ENCODE data around the gene AMER2. TPM values are rescaled to one million over a fixed set of nuclear protein-coding genes. Genes with fewer than 3 reads are reported as not detected.

AMER2 gene, protein sequence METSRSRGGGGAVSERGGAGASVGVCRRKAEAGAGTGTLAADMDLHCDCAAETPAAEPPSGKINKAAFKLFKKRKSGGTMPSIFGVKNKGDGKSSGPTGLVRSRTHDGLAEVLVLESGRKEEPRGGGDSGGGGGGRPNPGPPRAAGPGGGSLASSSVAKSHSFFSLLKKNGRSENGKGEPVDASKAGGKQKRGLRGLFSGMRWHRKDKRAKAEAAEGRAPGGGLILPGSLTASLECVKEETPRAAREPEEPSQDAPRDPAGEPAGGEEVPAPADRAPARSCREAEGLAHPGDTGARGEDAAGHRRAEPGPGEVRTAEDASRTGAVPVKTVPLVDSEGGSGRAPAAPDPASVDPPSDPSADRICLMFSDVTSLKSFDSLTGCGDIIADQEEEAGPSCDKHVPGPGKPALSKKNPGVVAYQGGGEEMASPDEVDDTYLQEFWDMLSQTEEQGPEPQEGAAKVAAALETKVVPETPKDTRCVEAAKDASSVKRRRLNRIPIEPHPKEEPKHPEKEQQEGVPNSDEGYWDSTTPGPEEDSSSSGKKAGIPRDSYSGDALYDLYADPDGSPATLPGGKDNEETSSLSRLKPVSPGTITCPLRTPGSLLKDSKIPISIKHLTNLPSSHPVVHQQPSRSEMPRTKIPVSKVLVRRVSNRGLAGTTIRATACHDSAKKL
- total RNA-seq, result not detected in 2 replicates

DNA sequence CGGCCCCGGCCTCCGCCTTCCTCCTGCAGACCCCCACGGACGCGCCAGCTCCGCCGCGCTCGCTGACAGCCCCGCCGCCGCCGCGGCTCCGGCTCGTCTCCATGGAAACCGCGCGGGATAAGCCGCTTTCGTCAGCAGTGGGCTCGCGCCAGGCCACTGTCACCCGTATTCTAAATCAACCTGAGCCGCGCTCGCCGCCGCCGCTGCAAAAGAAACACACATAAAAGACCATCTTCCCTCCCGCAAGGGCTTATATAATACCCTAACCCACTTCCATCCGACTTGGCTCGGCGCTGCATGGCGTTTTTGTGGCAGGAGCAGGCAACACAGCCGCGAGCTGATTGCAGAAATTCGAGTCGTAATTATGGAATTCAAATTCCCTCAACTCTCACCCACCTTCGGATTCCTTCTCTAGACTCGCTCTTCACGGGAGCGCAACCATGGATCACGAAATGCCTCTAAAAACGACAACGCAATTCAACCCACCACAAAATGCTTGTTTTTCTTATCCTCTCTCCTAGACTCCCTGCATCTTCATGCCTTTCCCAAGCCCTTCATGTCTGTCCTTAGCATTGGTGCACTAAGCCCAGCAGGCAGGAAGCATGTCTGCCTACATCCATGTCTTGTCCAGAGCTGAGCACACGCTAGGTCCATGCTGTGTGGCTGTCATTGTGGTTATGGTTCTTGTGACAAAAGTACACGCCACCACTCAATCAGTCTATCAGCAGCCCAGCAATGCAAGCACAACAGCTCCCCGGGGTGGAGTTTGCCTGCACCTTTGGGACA, at the start of gene AMER2:
Gene AMER2 (minus strand): TSS at position 772 of the 786 bp plus-strand sequence. CDS start 669 bp downstream, at position 103.
- Histone ChIP-seq H3K36me3 (ENCODE audit: insufficient read depth, low read length) (no peaks in the 10 kb centered on the region), H3K4me1 (ENCODE audit: insufficient read depth, low read length) (no peaks in the 10 kb centered on the region), H3K4me3 (ENCODE audit: insufficient read depth, low read length) (peak within 1 kb of the TSS; percentile 25), H2AFZ (ENCODE audit: low read length) (no peak within 1 kb of the TSS), H3K27ac (ENCODE audit: low read depth, low read length) (no peak within 1 kb of the TSS), H3K9me3 (ENCODE audit: low read depth, low read length) (no peaks in the 10 kb centered on the region), H3K27me3 (ENCODE audit: insufficient read depth, low read length) (peaks cover 43% of the 10 kb centered on the region), H3K4me2 (ENCODE audit: insufficient read depth, low read length) (peak within 1 kb of the TSS; percentile 30), H4K20me1 (ENCODE audit: insufficient read depth, low read length) (no peaks in the 10 kb centered on the region), H3K79me2 (ENCODE audit: insufficient read depth, low read length) (no peaks in the 10 kb centered on the region)
- DNase-seq (ENCODE audit: insufficient read length, low spot score, missing footprints), result peak; percentile 65
- TF ChIP-seq, protein P1, sequence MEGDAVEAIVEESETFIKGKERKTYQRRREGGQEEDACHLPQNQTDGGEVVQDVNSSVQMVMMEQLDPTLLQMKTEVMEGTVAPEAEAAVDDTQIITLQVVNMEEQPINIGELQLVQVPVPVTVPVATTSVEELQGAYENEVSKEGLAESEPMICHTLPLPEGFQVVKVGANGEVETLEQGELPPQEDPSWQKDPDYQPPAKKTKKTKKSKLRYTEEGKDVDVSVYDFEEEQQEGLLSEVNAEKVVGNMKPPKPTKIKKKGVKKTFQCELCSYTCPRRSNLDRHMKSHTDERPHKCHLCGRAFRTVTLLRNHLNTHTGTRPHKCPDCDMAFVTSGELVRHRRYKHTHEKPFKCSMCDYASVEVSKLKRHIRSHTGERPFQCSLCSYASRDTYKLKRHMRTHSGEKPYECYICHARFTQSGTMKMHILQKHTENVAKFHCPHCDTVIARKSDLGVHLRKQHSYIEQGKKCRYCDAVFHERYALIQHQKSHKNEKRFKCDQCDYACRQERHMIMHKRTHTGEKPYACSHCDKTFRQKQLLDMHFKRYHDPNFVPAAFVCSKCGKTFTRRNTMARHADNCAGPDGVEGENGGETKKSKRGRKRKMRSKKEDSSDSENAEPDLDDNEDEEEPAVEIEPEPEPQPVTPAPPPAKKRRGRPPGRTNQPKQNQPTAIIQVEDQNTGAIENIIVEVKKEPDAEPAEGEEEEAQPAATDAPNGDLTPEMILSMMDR (IDR thresholded peaks at IDR 0.05; ENCODE audit: extremely low read depth, low read depth, low read length), result no peak

DNA sequence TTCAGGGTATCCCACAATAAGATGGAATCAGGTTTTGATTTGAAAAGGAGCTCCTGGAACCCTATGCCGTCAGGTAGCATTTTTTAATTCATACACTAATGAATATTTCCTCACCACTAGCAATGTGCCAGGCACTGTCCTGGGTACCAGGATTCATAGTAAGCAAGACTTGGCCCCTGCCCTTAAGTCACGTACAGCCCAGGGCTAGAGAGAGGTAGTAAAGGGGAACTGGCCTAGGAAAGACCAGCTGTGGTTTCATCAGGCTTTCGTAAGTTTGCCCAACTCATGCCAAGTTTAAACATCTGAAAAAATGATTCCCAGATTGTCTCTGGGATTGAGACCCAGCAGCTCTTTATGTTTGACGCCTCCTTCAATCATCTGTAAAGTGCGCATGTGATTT, 45.9 kb upstream of the AMER2 start:
- Histone ChIP-seq H3K4me1 (ENCODE audit: insufficient read depth, low read length) (no peaks in the 10 kb centered on the region), H3K27ac (ENCODE audit: low read depth, low read length) (no peak overlapping the region), H3K36me3 (ENCODE audit: insufficient read depth, low read length) (no peaks in the 10 kb centered on the region), H3K79me2 (ENCODE audit: insufficient read depth, low read length) (no peaks in the 10 kb centered on the region), H4K20me1 (ENCODE audit: insufficient read depth, low read length) (no peaks in the 10 kb centered on the region), H2AFZ (ENCODE audit: low read length) (no peak overlapping the region), H3K4me2 (ENCODE audit: insufficient read depth, low read length) (no peak overlapping the region), H3K4me3 (ENCODE audit: insufficient read depth, low read length) (no peak overlapping the region), H3K9me3 (ENCODE audit: low read depth, low read length) (no peaks in the 10 kb centered on the region), H3K27me3 (ENCODE audit: insufficient read depth, low read length) (peaks cover 3% of the 10 kb centered on the region)
- TF ChIP-seq, protein P1 (IDR thresholded peaks at IDR 0.05; ENCODE audit: extremely low read depth, low read depth, low read length), result no peak
- no peak for DNase-seq (ENCODE audit: insufficient read length, low spot score, missing footprints)

DNA sequence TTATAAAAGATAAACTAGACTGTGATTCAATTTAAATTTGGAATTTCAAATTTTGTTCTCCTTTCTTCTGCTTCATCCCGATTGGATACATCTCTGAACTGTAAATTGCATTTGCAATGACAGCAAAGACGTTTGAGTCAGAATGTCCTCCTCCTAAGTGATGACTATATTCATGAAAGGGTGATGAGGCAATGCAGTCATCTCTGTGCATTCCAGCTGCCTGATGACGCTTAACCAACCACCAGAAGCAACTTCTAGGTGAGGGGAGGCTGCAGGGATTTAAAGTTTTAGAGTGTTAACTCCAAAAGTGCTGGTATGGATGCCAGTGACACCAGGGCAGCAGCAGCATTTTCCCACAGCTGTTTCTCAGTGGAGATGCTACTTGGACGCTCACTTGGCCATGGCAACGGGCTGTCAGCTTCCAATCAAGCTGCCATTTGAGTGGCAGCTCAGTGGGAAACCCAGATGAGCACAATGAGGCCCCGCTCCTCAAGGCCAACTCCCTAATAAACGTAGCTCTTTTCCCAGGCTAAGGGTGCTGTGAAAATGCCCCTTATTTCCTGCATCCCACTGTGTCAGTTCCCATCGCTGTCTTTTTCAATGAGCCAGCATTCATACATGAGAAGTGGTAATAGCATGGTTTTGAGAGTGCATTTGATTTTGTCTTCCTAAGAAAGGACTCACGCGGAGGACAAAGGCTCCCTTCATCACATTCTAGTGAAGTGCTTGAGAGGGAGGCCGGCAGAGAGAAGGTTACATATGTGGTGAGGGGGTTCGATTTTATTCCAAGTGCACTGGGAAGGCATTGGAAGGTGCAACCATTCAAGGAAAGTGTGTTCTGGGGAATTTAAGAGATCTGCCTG, 45.2 kb upstream of the AMER2 start:
- no peak for DNase-seq (ENCODE audit: insufficient read length, low spot score, missing footprints)
- H3K79me2 ChIP-seq (ENCODE audit: insufficient read depth, low read length), result no peaks in the 10 kb centered on the region
- H2AFZ ChIP-seq (ENCODE audit: low read length), result no peak overlapping the region
- no peak overlapping the region for H3K4me3 ChIP-seq (ENCODE audit: insufficient read depth, low read length)
- no peaks in the 10 kb centered on the region for H4K20me1 ChIP-seq (ENCODE audit: insufficient read depth, low read length)
- TF ChIP-seq, protein P1 (IDR thresholded peaks at IDR 0.05; ENCODE audit: extremely low read depth, low read depth, low read length), result no peak
- no peaks in the 10 kb centered on the region for H3K27me3 ChIP-seq (ENCODE audit: insufficient read depth, low read length)
- no peak overlapping the region for H3K27ac ChIP-seq (ENCODE audit: low read depth, low read length)
- no peaks in the 10 kb centered on the region for H3K36me3 ChIP-seq (ENCODE audit: insufficient read depth, low read length)
- H3K4me2 ChIP-seq (ENCODE audit: insufficient read depth, low read length), result no peak overlapping the region
- H3K4me1 ChIP-seq (ENCODE audit: insufficient read depth, low read length), result no peaks in the 10 kb centered on the region
- no peaks in the 10 kb centered on the region for H3K9me3 ChIP-seq (ENCODE audit: low read depth, low read length)
